H9 (cell line): ENCODE measurements around the gene LDB1. TPM values are rescaled to one million over a fixed set of nuclear protein-coding genes. Genes with fewer than 3 reads are reported as not detected.
A peak's percentile ranks its signal among the peaks of the same experiment; 100 is the strongest.

Experiments used
- DNase-seq: peaks from one replicate; pipeline ENCODE4 v3.0.0-alpha.2; 2017
- H2AFZ ChIP-seq: one replicate; pipeline ENCODE4 v1.6.1; 2013; ENCODE audit warnings: mild to moderate bottlenecking, low read length, control low read depth, moderate library complexity
- H2AK5ac ChIP-seq: 2 replicates; pipeline ENCODE4 v1.6.1; 2013; ENCODE audit warnings: low read length, control low read depth, mixed read lengths; ENCODE audit not compliant: insufficient read length
- H2BK120ac ChIP-seq: one replicate; pipeline ENCODE4 v1.6.1; 2013; ENCODE audit warnings: low read depth, mild to moderate bottlenecking, low read length, control low read depth, inconsistent platforms; ENCODE audit not compliant: poor library complexity, severe bottlenecking
- H2BK12ac ChIP-seq: 2 replicates; pipeline ENCODE4 v1.6.1; 2013; ENCODE audit warnings: low read length, control low read depth, mixed read lengths, low read depth; ENCODE audit not compliant: insufficient read length
- H2BK15ac ChIP-seq: 2 replicates; pipeline ENCODE4 v1.6.1; 2013; ENCODE audit warnings: low read depth, low read length, control low read depth
- H2BK20ac ChIP-seq: one replicate; pipeline ENCODE4 v1.6.1; 2013; ENCODE audit warnings: low read depth, mild to moderate bottlenecking, low read length, control low read depth, inconsistent platforms; ENCODE audit not compliant: poor library complexity, severe bottlenecking
- H2BK5ac ChIP-seq: 2 replicates; pipeline ENCODE4 v1.6.1; 2013; ENCODE audit warnings: low read length, control low read depth, mixed read lengths; ENCODE audit not compliant: insufficient read length
- H3K14ac ChIP-seq: 2 replicates; pipeline ENCODE4 v1.6.1; 2013; ENCODE audit warnings: low read length, control low read depth; ENCODE audit not compliant: insufficient read depth
- H3K18ac ChIP-seq: 2 replicates; pipeline ENCODE4 v1.6.1; 2013; ENCODE audit warnings: low read depth, mild to moderate bottlenecking, mixed read lengths, low read length, control low read depth; ENCODE audit not compliant: insufficient read length
- H3K23ac ChIP-seq: 2 replicates; pipeline ENCODE4 v1.6.1; 2013; ENCODE audit warnings: low read length, control low read depth, mixed read lengths, low read depth; ENCODE audit not compliant: insufficient read length
- H3K23me2 ChIP-seq: 2 replicates; pipeline ENCODE4 v1.6.1; 2013; ENCODE audit warnings: low read depth, mild to moderate bottlenecking, mixed read lengths, low read length, control low read depth; ENCODE audit not compliant: insufficient read length, poor library complexity, severe bottlenecking
- H3K27ac ChIP-seq: 2 replicates; pipeline ENCODE4 v1.5.1; 2013; ENCODE audit warnings: low read length, control low read depth, mixed read lengths, low read depth; ENCODE audit not compliant: insufficient read length
- H3K27me3 ChIP-seq: 2 replicates; pipeline ENCODE4 v1.6.1; 2013; ENCODE audit warnings: low read length, control low read depth, inconsistent platforms; ENCODE audit not compliant: insufficient read depth
- H3K4ac ChIP-seq: 2 replicates; pipeline ENCODE4 v1.6.1; 2013; ENCODE audit warnings: low read depth, mild to moderate bottlenecking, control low read depth, inconsistent platforms, low read length, moderate library complexity
- H3K4me1 ChIP-seq: 2 replicates; pipeline ENCODE4 v1.6.1; 2013; ENCODE audit warnings: low read length, control low read depth, inconsistent platforms; ENCODE audit not compliant: insufficient read depth
- H3K4me2 ChIP-seq: 2 replicates; pipeline ENCODE4 v1.6.1; 2013; ENCODE audit warnings: low read length, control low read depth, mixed read lengths; ENCODE audit not compliant: insufficient read length, insufficient read depth
- H3K56ac ChIP-seq: 2 replicates; pipeline ENCODE4 v1.6.1; 2013; ENCODE audit warnings: low read depth, mild to moderate bottlenecking, mixed read lengths, low read length, control low read depth; ENCODE audit not compliant: insufficient read length
- H3K79me1 ChIP-seq: 2 replicates; pipeline ENCODE4 v1.6.1; 2013; ENCODE audit warnings: low read depth, mild to moderate bottlenecking, moderate library complexity, low read length, control low read depth, inconsistent platforms; ENCODE audit not compliant: insufficient read depth, poor library complexity, severe bottlenecking
- H3K79me2 ChIP-seq: 2 replicates; pipeline ENCODE4 v1.6.1; 2013; ENCODE audit warnings: low read length, control low read depth, inconsistent platforms; ENCODE audit not compliant: insufficient read depth
- H3K9ac ChIP-seq: 2 replicates; pipeline ENCODE4 v1.6.1; 2013; ENCODE audit warnings: low read length, control low read depth, mixed read lengths; ENCODE audit not compliant: insufficient read length; ENCODE audit errors: extremely low read depth
- H3K9me3 ChIP-seq: one replicate; pipeline ENCODE4 v1.6.1; 2013; ENCODE audit warnings: low read depth, low read length, inconsistent platforms; ENCODE audit not compliant: control insufficient read depth
- H3T11ph ChIP-seq: one replicate; pipeline ENCODE4 v1.6.1; 2013; ENCODE audit warnings: mild to moderate bottlenecking, low read length, control low read depth, inconsistent platforms
- H4K20me1 ChIP-seq: one replicate; pipeline ENCODE4 v1.6.1; 2013; ENCODE audit not compliant: control insufficient read depth, insufficient read length, insufficient read depth
- H4K5ac ChIP-seq: 2 replicates; pipeline ENCODE4 v1.6.1; 2013; ENCODE audit warnings: low read depth, mild to moderate bottlenecking, mixed read lengths, low read length, control low read depth; ENCODE audit not compliant: insufficient read length
- H4K8ac ChIP-seq: replicated peaks from 2 replicates; pipeline ENCODE4 v1.6.1; 2013; ENCODE audit warnings: low read length, control low read depth, mixed read lengths, low read depth; ENCODE audit not compliant: insufficient read length
- H4K91ac ChIP-seq: 2 replicates; pipeline ENCODE4 v1.6.1; 2013; ENCODE audit warnings: low read depth, mild to moderate bottlenecking, moderate library complexity, mixed read lengths, low read length, control low read depth; ENCODE audit not compliant: insufficient read length
- H3K27ac Mint-ChIP-seq, 3 experiments: 2 replicates in 2 of 3; 3 replicates in 1 of 3; pipeline ENCODE4 v1.8.0; 2020 to 2021; ENCODE audit warnings: mixed read lengths in 3 of 3, mild to moderate bottlenecking in 1 of 3, moderate library complexity in 1 of 3
- H3K27me3 Mint-ChIP-seq: 2 replicates; pipeline ENCODE4 v1.8.0; 2021; ENCODE audit warnings: low read depth, mild to moderate bottlenecking, moderate library complexity, mixed read lengths
- H3K36me3 Mint-ChIP-seq, 3 experiments: 2 replicates in 2 of 3; 3 replicates in 1 of 3; pipeline ENCODE4 v1.8.0; 2020 to 2021; ENCODE audit warnings: low read depth in 3 of 3, mixed read lengths in 3 of 3; ENCODE audit not compliant: insufficient read depth in 1 of 3
- H3K4me1 Mint-ChIP-seq, 2 experiments: 2 replicates each; pipeline ENCODE4 v1.8.0; 2020; ENCODE audit warnings: mixed read lengths in 2 of 2
- H3K4me3 Mint-ChIP-seq, 2 experiments: 2 replicates in 1 of 2; 3 replicates in 1 of 2; pipeline ENCODE4 v1.8.0; 2020 to 2021; ENCODE audit warnings: mild to moderate bottlenecking in 2 of 2, mixed read lengths in 2 of 2, moderate library complexity in 1 of 2
- H3K9me3 Mint-ChIP-seq, 2 experiments: 2 replicates in 1 of 2; 3 replicates in 1 of 2; pipeline ENCODE4 v1.8.0; 2020; ENCODE audit warnings: mild to moderate bottlenecking in 2 of 2, mixed read lengths in 2 of 2, moderate library complexity in 1 of 2
- CTCF ChIP-seq: fragments of 200-600 bp; sonication (generic); conservative IDR thresholded peaks from 3 replicates; pipeline ENCODE4 v1.8.0; 2021; ENCODE audit warnings: antibody characterized with exemption, mild to moderate bottlenecking
- WGBS: extraction: QIAGEN DNeasy Blood & Tissue Kit; methylation state at CpG from one replicate; pipeline ENCODE4 v1.1.7; 2013; ENCODE audit warnings: missing lambda C conversion rate, low lambda C conversion rate, mixed read lengths; ENCODE audit not compliant: insufficient read length; ENCODE audit errors: extremely low coverage; 5-methylcytosine and 5-hydroxymethylcytosine counted together
- total RNA-seq: library from RNA; stranded (reverse); gene quantifications from 2 replicates; pipeline ENCODE4 v1.2.1, GENCODE V29; 2021

Gene LDB1
- total RNA-seq, 1 experiment from 2014 or later, result 80.5 TPM

- Mint-ChIP-seq H3K36me3 (no peaks in the 10 kb centered on the region), H3K4me3 (peak overlapping the region; percentile 82 to 95), H3K9me3 (no peaks in the 10 kb centered on the region), H3K27ac (peak overlapping the region; percentile 97 to 99 (median 98)), H3K4me1 (peaks cover 46 to 48% of the 10 kb centered on the region in 2 experiments), H3K27me3 (no peaks in the 10 kb centered on the region; the same call in 1 of the 2 replicates)
- peak overlapping the region; percentile 3 for H3K56ac ChIP-seq
- no peak overlapping the region for H2AK5ac ChIP-seq
- peak overlapping the region; percentile 74 for H3K18ac ChIP-seq
- H4K5ac ChIP-seq, result peak overlapping the region; percentile 11
- H3K79me1 ChIP-seq, result no peaks in the 10 kb centered on the region
- WGBS, result no CpG with 5 or more reads among the region's 6 CpGs
- H3K27me3 ChIP-seq, result no peaks in the 10 kb centered on the region
- H2BK5ac ChIP-seq, result no peak overlapping the region
- no peak overlapping the region for H3T11ph ChIP-seq
- H2BK20ac ChIP-seq, result no peak overlapping the region
- H4K20me1 ChIP-seq, result no peaks in the 10 kb centered on the region
- H3K4me1 ChIP-seq, result peaks cover 15% of the 10 kb centered on the region
- H2AFZ ChIP-seq, result no peak overlapping the region
- H3K79me2 ChIP-seq, result peaks cover 3% of the 10 kb centered on the region; the same call in 1 of the 2 replicates
- no peak overlapping the region for H4K8ac ChIP-seq
- peak overlapping the region; percentile 84 for H3K27ac ChIP-seq
- H2BK15ac ChIP-seq, result no peak overlapping the region
- no peak overlapping the region for H2BK120ac ChIP-seq
- peak overlapping the region; percentile 58; the same call in 1 of the 2 replicates for H3K14ac ChIP-seq
- peak overlapping the region; percentile 72 for H3K4me2 ChIP-seq
- H3K9ac ChIP-seq, result peak overlapping the region; percentile 16
- no peak overlapping the region for H3K23ac ChIP-seq
- H4K91ac ChIP-seq, result no peak overlapping the region
- H3K9me3 ChIP-seq, result no peaks in the 10 kb centered on the region
- no peak overlapping the region for H2BK12ac ChIP-seq
- no peak overlapping the region; the same call in 1 of the 2 replicates for H3K4ac ChIP-seq
- TF ChIP-seq CTCF, result peak; percentile 40; the same call in 2 of the 3 replicates
- peaks cover 20% of the 10 kb centered on the region for H3K23me2 ChIP-seq
- peak; percentile 71 for DNase-seq
Measured at GRCh38 chr10:102121739-102122372, 1.7 kb upstream of the LDB1 start.
